HL-60 (cell line): ENCODE data around the gene ANKRD50.

Source experiments
- DNase-seq, 2 experiments: peaks; one replicate each; pipeline ENCODE4 v3.0.0-alpha.2; 2010 to 2020; ENCODE audit warnings: low read depth in 1 of 2, low spot score in 1 of 2
- H3K27ac ChIP-seq: fragments of 250-450 bp; sonication (Bioruptor Pico); replicated peaks from 2 replicates; pipeline ENCODE4 v1.5.1; 2020; ENCODE audit warnings: mild to moderate bottlenecking, moderate library complexity
- H3K27me3 ChIP-seq: fragments of 250-450 bp; sonication (Bioruptor Pico); 2 replicates; pipeline ENCODE4 v1.5.1; 2021; ENCODE audit warnings: mild to moderate bottlenecking, moderate library complexity; ENCODE audit not compliant: insufficient read depth, poor library complexity, severe bottlenecking
- H3K4me3 ChIP-seq: replicated peaks from 2 replicates; pipeline ENCODE4 v1.5.1; 2011; ENCODE audit warnings: mild to moderate bottlenecking, control low read depth, low read length; ENCODE audit not compliant: insufficient read depth
- GABPA ChIP-seq: IDR thresholded peaks from 2 replicates; pipeline ENCODE4 v1.6.1; 2012; ENCODE audit warnings: low read depth
- POLR2AphosphoS5 ChIP-seq: IDR thresholded peaks from 2 replicates; pipeline ENCODE4 v1.6.1; 2012; ENCODE audit warnings: low read depth
- SPI1 ChIP-seq: IDR thresholded peaks from 2 replicates; pipeline ENCODE4 v1.6.1; 2012; ENCODE audit warnings: low read depth, mild to moderate bottlenecking, borderline replicate concordance
- TF ChIP-seq, protein P1 (sequence below): IDR thresholded peaks from one replicate; pipeline ENCODE4 v1.5.1; 2011; ENCODE audit warnings: low read length, control low read depth, inconsistent platforms; ENCODE audit not compliant: insufficient read depth
- TF ChIP-seq, protein P2 (sequence below): IDR thresholded peaks from 2 replicates; pipeline ENCODE4 v1.6.1; 2012; ENCODE audit warnings: low read depth; ENCODE audit not compliant: insufficient replicate concordance

Gene ANKRD50

DNA sequence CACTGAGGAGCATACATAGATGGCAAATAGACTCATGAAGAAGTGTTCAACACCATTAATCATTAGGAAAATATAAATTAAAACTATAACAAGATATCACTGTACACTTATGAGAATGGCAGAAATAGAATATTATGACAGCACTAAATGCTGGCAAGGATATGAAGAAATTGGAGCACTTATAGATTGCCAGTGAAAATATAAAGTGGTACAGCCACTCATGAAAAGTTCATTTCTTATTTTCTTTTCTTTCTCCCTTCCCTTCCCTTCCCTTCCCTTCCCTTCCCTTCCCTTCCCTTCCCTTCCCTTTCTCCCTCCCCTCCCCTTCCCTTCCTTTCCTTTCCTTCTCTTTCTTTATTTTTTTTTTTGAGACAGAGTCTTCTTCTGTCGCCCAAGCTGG is 53.7 kb downstream of the ANKRD50 start:
- TF ChIP-seq GABPA = no peak
- TF ChIP-seq, protein P1, sequence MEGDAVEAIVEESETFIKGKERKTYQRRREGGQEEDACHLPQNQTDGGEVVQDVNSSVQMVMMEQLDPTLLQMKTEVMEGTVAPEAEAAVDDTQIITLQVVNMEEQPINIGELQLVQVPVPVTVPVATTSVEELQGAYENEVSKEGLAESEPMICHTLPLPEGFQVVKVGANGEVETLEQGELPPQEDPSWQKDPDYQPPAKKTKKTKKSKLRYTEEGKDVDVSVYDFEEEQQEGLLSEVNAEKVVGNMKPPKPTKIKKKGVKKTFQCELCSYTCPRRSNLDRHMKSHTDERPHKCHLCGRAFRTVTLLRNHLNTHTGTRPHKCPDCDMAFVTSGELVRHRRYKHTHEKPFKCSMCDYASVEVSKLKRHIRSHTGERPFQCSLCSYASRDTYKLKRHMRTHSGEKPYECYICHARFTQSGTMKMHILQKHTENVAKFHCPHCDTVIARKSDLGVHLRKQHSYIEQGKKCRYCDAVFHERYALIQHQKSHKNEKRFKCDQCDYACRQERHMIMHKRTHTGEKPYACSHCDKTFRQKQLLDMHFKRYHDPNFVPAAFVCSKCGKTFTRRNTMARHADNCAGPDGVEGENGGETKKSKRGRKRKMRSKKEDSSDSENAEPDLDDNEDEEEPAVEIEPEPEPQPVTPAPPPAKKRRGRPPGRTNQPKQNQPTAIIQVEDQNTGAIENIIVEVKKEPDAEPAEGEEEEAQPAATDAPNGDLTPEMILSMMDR = no peak
- no peak for TF ChIP-seq POLR2AphosphoS5
- TF ChIP-seq SPI1 = no peak
- TF ChIP-seq, protein P2, sequence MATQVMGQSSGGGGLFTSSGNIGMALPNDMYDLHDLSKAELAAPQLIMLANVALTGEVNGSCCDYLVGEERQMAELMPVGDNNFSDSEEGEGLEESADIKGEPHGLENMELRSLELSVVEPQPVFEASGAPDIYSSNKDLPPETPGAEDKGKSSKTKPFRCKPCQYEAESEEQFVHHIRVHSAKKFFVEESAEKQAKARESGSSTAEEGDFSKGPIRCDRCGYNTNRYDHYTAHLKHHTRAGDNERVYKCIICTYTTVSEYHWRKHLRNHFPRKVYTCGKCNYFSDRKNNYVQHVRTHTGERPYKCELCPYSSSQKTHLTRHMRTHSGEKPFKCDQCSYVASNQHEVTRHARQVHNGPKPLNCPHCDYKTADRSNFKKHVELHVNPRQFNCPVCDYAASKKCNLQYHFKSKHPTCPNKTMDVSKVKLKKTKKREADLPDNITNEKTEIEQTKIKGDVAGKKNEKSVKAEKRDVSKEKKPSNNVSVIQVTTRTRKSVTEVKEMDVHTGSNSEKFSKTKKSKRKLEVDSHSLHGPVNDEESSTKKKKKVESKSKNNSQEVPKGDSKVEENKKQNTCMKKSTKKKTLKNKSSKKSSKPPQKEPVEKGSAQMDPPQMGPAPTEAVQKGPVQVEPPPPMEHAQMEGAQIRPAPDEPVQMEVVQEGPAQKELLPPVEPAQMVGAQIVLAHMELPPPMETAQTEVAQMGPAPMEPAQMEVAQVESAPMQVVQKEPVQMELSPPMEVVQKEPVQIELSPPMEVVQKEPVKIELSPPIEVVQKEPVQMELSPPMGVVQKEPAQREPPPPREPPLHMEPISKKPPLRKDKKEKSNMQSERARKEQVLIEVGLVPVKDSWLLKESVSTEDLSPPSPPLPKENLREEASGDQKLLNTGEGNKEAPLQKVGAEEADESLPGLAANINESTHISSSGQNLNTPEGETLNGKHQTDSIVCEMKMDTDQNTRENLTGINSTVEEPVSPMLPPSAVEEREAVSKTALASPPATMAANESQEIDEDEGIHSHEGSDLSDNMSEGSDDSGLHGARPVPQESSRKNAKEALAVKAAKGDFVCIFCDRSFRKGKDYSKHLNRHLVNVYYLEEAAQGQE = no peak
- H3K27me3 ChIP-seq = no peaks in the 10 kb centered on the region
- DNase-seq = no peak
- H3K4me3 ChIP-seq = no peak overlapping the region
- no peak overlapping the region for H3K27ac ChIP-seq

DNA sequence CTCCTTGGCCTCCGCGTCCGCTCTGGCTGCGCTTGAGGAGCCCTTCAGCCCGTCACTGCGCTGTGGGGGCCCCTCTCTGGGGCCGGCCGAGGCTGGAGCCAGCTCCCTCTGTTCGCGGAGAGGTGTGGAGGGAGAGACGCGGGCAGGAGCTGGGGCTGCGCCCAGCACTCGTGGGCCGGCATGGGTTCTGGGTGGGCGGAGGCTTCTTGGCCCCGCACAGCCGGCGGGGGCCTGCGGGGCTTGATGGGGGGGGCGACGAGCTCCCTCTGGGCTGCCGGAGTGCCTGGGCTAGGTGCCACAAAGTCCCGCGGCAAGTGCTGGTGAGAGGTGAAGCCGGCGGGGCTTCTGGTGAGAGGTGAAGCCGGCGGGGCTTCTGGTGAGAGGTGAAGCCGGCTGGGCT is 61.9 kb downstream of the ANKRD50 start:
- Histone ChIP-seq H3K27me3 (no peaks in the 10 kb centered on the region), H3K27ac (no peak overlapping the region), H3K4me3 (no peak overlapping the region)
- DNase-seq = no peak
- TF ChIP-seq, protein P2 = no peak
- no peak for TF ChIP-seq POLR2AphosphoS5
- TF ChIP-seq, protein P1 = no peak
- TF ChIP-seq GABPA = no peak
- TF ChIP-seq SPI1 = no peak

DNA sequence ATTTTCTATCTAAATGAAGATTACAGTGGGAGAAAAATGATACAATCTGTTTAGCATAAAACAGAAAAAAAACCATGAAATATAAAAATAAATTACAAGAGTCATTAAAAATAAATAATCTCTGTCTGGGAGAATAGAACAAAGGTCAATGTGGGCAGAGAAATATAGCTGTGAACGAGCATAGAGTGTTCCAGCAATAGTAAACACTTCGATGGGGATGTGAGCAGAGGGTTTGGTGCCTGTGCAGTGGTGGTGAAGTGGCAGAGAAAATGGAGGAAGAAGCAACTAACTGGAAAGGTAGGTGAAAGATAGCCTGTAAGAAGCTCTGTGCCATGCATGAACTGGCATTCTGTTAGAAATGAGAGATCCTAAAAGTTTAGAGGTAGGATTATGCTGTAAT is 64.9 kb downstream of the ANKRD50 start:
- Histone ChIP-seq H3K27me3 (no peaks in the 10 kb centered on the region), H3K4me3 (no peak overlapping the region), H3K27ac (no peak overlapping the region)
- DNase-seq = no peak
- TF ChIP-seq, protein P1 = no peak
- no peak for TF ChIP-seq GABPA
- TF ChIP-seq POLR2AphosphoS5 = no peak
- TF ChIP-seq SPI1 = no peak
- TF ChIP-seq, protein P2 = no peak
